Subcutaneous abdominal adipose tissue (tissue), 5 donors: ENCODE data around the gene GRID2IP.

Source experiments
- H3K27ac ChIP-seq: one replicate; pipeline ENCODE4 v1.7.0; 2013; ENCODE audit warnings: low read depth, mild to moderate bottlenecking, inconsistent platforms, low read length, moderate library complexity
- H3K27me3 ChIP-seq, 5 donors: one replicate each; pipeline ENCODE4 v1.7.0; 2013; ENCODE audit warnings: low read length in 5 of 5, inconsistent platforms in 1 of 5; ENCODE audit not compliant: control insufficient read depth in 5 of 5, insufficient read depth in 4 of 5
- H3K36me3 ChIP-seq, 5 donors: one replicate each; pipeline ENCODE4 v1.7.0; 2013; ENCODE audit warnings: low read length in 5 of 5; ENCODE audit not compliant: control insufficient read depth in 5 of 5, insufficient read depth in 5 of 5
- H3K4me1 ChIP-seq, 5 donors: one replicate each; pipeline ENCODE4 v1.7.0; 2013; ENCODE audit warnings: low read length in 5 of 5, mild to moderate bottlenecking in 3 of 5, moderate library complexity in 1 of 5; ENCODE audit not compliant: control insufficient read depth in 5 of 5, insufficient read depth in 5 of 5
- H3K4me3 ChIP-seq, 5 donors: one replicate each; pipeline ENCODE4 v1.7.0; 2013; ENCODE audit warnings: low read length in 5 of 5, low read depth in 1 of 5
- H3K9ac ChIP-seq, 5 donors: one replicate each; pipeline ENCODE4 v1.7.0; 2013; ENCODE audit warnings: low read length in 5 of 5, mild to moderate bottlenecking in 4 of 5, moderate library complexity in 3 of 5
- H3K9me3 ChIP-seq, 5 donors: one replicate each; pipeline ENCODE4 v1.7.0; 2013; ENCODE audit warnings: low read length in 5 of 5; ENCODE audit not compliant: control insufficient read depth in 5 of 5
- donor health status: healthy.
- donor health status: healthy.
- donor health status: healthy.
- donor health status: healthy.
- donor health status: healthy.

Gene GRID2IP

GRCh38 chr7:6563936-6564770, 12.9 kb upstream of the GRID2IP start:
- Histone ChIP-seq H3K36me3 (no peaks in the 10 kb centered on the region), H3K9me3 (no peaks in the 10 kb centered on the region), H3K27ac (no peak overlapping the region), H3K9ac (no peak overlapping the region), H3K4me3 (no peak overlapping the region), H3K4me1 (no peaks in the 10 kb centered on the region), H3K27me3 (no peaks in the 10 kb centered on the region)

- Histone ChIP-seq H3K9me3 (no peaks in the 10 kb centered on the region), H3K9ac (no peak overlapping the region), H3K27me3 (no peaks in the 10 kb centered on the region), H3K4me1 (no peaks in the 10 kb centered on the region), H3K27ac (no peak overlapping the region), H3K4me3 (no peak overlapping the region), H3K36me3 (no peaks in the 10 kb centered on the region)
Measured at GRCh38 chr7:6562106-6562505, 10.8 kb upstream of the GRID2IP start.

GRCh38 chr7:6559896-6560295, 8.6 kb upstream of the GRID2IP start:
- Histone ChIP-seq H3K27me3 (no peaks in the 10 kb centered on the region), H3K9ac (no peak overlapping the region), H3K4me1 (no peaks in the 10 kb centered on the region), H3K27ac (no peak overlapping the region), H3K4me3 (no peak overlapping the region), H3K9me3 (no peaks in the 10 kb centered on the region), H3K36me3 (no peaks in the 10 kb centered on the region)

- Histone ChIP-seq H3K27me3 (no peaks in the 10 kb centered on the region), H3K27ac (no peak overlapping the region), H3K4me3 (no peak overlapping the region), H3K4me1 (no peaks in the 10 kb centered on the region), H3K9ac (no peak overlapping the region), H3K36me3 (no peaks in the 10 kb centered on the region), H3K9me3 (no peaks in the 10 kb centered on the region)
Measured at GRCh38 chr7:6558837-6559236, 7.6 kb upstream of the GRID2IP start.

- no peak overlapping the region for H3K27ac ChIP-seq
- no peaks in the 10 kb centered on the region for H3K9me3 ChIP-seq
- H3K27me3 ChIP-seq = peaks cover 0 to 2% (median 0%) of the 10 kb centered on the region in 5 donors
- H3K9ac ChIP-seq = no peak overlapping the region
- no peak overlapping the region for H3K4me3 ChIP-seq
- H3K36me3 ChIP-seq = no peaks in the 10 kb centered on the region
- no peaks in the 10 kb centered on the region for H3K4me1 ChIP-seq
Measured at GRCh38 chr7:6556196-6556595, 4.9 kb upstream of the GRID2IP start.

GRCh38 chr7:6554848-6555247, 3.6 kb upstream of the GRID2IP start:
- H3K9me3 ChIP-seq = no peaks in the 10 kb centered on the region
- H3K4me3 ChIP-seq = no peak overlapping the region
- no peak overlapping the region for H3K9ac ChIP-seq
- H3K4me1 ChIP-seq = no peaks in the 10 kb centered on the region
- peaks cover 0 to 2% (median 0%) of the 10 kb centered on the region in 5 donors for H3K27me3 ChIP-seq
- no peak overlapping the region for H3K27ac ChIP-seq
- H3K36me3 ChIP-seq = no peaks in the 10 kb centered on the region

GRCh38 chr7:6553448-6554044, 2.3 kb upstream of the GRID2IP start:
- H3K4me3 ChIP-seq = no peak overlapping the region
- H3K27ac ChIP-seq = no peak overlapping the region
- peaks cover 0 to 2% (median 0%) of the 10 kb centered on the region in 5 donors for H3K27me3 ChIP-seq
- no peaks in the 10 kb centered on the region for H3K9me3 ChIP-seq
- H3K4me1 ChIP-seq = no peaks in the 10 kb centered on the region
- H3K9ac ChIP-seq = no peak overlapping the region
- no peaks in the 10 kb centered on the region for H3K36me3 ChIP-seq

- peaks cover 0 to 6% (median 5%) of the 10 kb centered on the region in 5 donors for H3K27me3 ChIP-seq
- H3K9me3 ChIP-seq = no peaks in the 10 kb centered on the region
- no peak overlapping the region for H3K9ac ChIP-seq
- H3K4me1 ChIP-seq = no peaks in the 10 kb centered on the region
- no peak overlapping the region for H3K4me3 ChIP-seq
- H3K27ac ChIP-seq = no peak overlapping the region
- H3K36me3 ChIP-seq = no peaks in the 10 kb centered on the region
Measured at GRCh38 chr7:6547400-6547799, 3.9 kb downstream of the GRID2IP start.

GRCh38 chr7:6546498-6547251, 4.6 kb downstream of the GRID2IP start:
- Histone ChIP-seq H3K4me3 (no peak overlapping the region), H3K27ac (no peak overlapping the region), H3K9me3 (no peaks in the 10 kb centered on the region), H3K36me3 (no peaks in the 10 kb centered on the region), H3K9ac (no peak overlapping the region), H3K27me3 (peaks cover 0 to 7% (median 5%) of the 10 kb centered on the region in 5 donors), H3K4me1 (no peaks in the 10 kb centered on the region)
